NCI-H524 treated with DMSO at 0.1 percent for 48 hours (cell line): ENCODE results near the gene FAHD1.
"Not testable (repeated sequence)": the region's sequence is repeated elsewhere in the genome, so short reads cannot be mapped to it uniquely, and the experiment has no call there.

Experiments
- DNase-seq: peaks from one replicate; lab custom pipeline; 2025; lab: John Stamatoyannopoulos, UW

The FAHD1 gene

DNA sequence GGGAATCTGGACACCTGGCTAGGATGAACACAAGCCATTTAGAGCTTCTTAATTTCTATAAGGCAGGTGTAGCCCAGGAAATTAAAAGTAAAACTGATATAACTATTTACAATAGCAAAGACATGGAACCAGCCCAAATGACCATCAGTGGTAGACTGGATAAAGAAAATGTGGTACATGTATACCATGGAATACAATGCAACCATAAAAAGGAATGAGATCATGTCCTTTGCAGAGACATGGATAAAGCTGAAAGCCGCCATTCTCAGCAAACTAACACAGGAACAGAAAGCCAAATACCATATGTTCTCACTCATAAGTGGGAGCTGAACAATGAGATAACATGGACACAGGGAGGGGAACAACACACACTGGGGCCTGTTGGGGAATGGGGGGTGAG, 19.4 kb downstream of the FAHD1 start:
- no peak for DNase-seq

DNA sequence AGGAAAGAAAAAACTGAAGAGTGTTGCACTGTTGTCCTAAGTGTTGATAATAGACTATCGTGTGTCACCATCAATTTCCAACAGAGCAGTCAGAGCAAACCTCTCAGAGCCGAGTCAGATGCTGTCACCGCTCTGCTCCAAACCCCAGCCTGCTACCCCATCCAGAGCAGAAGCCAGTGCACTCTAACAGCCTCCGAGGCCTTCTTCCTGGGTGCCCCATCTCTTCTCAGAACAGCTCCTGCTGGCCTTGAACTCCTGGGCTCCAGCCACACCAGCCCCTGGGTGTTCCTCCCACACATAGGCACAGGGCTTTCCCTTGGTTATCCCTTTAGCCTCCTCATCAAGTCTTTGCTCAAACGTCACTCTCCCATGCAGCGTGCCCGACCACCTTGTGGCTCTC, 24.0 kb downstream of the FAHD1 start:
- DNase-seq = no peak

- DNase-seq = peak; percentile 93
Observed at GRCh38 chr16:1851793-1852192, 24.8 kb downstream of the FAHD1 start.

DNA sequence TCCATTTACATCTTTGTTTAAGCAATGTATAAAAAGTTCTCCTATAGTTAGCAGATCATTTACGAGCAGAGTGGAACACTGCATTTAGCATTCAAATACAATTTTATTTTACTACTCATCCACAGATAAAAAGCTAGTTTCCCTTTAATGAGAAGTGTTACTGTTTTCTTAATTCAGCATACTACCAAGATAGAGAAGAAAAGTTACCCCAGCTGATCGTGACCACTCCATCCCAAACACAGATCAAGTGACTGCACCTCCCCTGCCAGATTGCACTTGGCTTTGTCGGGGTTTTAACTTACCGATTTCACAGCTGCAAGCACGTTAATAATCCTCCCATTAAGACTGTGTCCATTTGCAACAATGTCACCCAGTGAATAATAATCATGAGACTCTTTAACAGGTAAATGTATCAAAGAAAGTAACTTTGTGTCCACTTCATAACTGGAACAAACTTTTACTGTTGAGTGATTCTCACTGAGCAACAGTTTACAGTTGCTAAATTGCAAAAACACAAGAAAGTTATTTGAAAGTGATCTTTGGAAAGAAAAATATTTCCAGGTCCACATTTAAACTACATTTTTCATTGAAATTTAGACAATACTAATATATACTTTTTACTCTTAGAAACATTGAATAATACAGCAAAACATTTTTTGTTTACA, 30.6 kb downstream of the FAHD1 start:
- DNase-seq = no peak

DNA sequence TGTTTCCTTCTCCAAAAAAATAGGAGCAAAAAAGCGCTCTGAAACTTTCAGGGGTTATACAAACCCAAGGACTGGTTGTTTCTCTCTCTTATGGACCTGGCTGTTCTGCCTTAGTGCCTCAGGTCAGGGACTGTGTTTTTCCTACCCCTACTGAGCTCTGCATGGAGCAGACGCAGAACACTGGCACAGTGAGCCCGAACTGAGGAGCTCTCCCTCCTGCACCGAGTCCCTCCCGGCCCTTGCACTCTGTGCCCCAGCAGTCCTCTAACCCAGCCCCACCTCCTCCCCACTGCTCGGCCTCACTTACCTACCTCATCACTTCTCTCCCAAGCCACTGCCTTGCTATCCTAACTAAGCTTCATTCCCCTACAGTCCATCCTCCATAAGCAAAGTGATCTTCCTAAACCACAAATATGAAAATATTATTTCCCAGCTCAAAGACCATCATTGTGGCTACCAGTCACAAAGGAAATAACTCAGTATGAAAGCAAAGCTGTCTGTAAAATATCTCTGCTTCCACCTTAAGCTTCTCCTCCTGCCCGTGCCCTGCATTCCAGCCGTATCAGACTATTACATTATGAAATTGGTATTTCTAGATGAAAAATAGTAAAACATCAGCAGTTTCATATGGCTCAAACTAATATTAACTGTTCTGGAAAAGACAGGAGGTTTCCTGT, 31.3 kb downstream of the FAHD1 start:
- DNase-seq = no peak

GRCh38 chr16:1859650-1860049, 32.6 kb downstream of the FAHD1 start:
- no peak for DNase-seq

DNA sequence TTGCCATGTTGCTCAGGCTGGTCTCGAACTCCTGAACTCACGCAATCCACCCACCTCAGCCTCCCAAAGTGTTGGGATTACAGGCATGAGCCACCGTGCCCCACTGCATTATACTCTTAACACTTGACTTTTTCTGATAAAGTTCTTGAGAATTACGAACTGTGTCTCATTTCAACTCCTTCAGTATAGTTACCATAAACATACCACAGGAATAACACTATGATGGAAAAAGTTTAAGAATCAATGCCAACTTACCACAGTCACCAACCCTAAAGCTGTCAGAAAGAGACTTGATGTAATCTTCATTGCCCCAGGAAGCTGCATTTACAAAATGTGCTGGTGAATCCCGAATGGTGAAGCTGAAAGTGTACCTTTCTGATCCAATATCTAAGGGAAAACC, 34.7 kb downstream of the FAHD1 start:
- no peak for DNase-seq

- no peak for DNase-seq
Observed at GRCh38 chr16:1862394-1862793, 35.4 kb downstream of the FAHD1 start.

DNA sequence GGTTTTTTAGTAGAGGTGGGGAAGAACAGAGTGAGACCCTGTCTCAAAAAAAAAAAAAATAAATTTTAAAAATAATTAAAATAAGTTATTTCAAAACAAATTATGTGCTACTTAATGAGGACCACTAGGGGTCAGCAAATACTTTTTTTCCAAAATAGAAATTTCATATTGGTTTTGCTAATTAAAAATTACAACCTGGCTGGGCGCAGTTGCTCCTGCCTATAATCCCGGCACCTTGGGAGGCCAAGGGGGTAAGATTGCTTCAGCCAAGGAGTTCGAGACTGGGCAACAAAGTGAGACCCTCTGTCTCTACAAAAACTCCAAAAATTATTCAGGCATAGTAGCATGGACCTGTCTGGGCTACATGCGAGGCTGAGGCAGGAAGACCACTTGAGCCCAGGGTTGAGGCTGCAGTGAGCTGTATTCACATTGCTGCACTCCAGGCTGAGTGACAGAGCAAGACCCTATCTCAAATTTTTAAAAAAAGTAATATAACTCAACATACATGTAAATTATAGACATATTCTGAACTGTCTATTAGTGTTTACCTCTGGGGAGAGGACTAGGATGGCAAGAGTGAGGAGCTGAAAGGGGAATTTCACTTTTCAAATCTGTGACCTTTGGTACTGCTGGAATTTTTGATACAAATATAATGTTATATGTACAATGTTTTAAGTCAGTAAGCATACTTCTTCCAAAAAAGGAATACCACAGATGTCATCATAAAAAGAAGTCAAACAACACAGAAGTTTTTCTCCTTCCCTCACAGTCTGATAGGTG, 36.9 kb downstream of the FAHD1 start:
- DNase-seq = no peak

GRCh38 chr16:1865902-1866690, 39.1 kb downstream of the FAHD1 start:
- no peak for DNase-seq

- no peak for DNase-seq
Observed at GRCh38 chr16:1870365-1871082, 43.5 kb downstream of the FAHD1 start.

DNA sequence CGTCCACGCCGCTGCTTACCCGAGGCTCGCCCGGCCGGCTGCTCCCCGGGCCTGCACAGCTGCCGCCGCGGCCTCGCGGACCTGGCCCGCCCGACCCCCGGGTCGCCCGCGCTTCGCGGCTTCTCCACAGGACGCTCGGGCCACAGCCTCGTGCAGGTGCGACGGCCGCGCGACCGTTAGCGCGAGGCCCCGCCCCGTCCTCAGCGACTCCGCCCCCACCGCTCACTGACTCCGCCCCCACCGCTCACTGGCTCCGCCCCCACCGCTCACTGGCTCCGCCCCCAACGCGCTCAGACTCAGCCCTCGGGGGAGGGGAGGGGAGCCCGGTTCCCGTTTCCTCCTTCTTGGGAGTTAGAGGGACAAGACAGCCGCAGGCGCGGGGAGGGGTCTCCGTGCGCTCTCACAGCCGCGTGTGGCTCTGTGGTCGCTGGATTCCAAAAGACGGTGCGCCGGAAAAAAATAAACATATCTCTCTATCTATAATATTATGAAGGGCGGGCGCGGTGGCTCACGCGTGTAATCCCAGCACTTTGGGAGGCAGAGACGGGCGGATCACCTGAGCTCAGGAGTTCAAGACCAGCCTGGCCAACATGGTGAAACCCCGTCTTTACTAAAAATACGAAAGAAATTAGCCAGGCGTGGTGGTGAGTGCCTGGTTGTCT, 45.1 kb downstream of the FAHD1 start, which contains the start of gene MEIOB:
Gene MEIOB, minus strand, starts transcription at position 191 of the 662 bp plus-strand sequence. CDS start 3,989 bp downstream, outside the sequence.
- DNase-seq = no peak

DNA sequence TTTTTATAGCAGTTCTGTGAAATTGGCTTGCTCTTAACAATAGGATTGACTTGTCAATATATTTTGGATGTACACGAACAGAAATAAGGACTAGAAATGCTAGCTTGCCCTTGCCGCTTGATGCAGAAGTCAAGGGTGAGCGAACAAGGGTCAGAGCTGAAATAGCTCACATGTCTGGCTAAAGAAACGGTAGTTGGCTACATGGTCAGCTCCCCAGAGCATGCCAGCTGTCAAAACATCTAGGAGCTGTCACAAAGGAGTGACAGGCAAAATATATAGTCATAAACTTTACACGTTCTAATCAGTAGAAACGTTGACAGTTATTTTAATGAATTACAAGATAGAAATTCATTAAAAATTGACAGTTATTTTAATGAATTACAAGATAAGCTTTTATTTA, 47.8 kb downstream of the FAHD1 start:
- DNase-seq = no peak

GRCh38 chr16:1876066-1876465, 49.1 kb downstream of the FAHD1 start:
- DNase-seq = not testable (repeated sequence)

DNA sequence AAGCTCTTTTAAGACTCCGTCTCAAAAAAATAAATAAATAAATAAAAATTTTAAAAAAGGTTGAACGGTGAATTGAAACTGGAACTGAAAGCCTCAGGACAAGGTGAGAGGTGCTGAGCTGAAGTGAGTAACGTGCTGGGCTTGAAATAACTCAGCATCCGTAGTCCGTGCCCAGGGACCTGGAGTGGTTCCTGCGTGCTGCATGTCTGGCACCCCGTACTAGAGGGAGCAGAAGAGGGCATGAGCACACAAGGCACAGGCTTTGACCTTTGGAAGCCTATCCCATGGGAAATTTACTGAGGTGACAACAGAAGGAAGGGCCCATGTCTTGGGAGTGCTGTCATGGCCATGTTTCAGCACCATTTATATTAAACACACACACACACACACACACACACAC, 49.5 kb downstream of the FAHD1 start:
- DNase-seq = no peak

- DNase-seq = no peak
Observed at GRCh38 chr16:1877089-1877488, 50.1 kb downstream of the FAHD1 start.

- DNase-seq = no peak
Observed at GRCh38 chr16:1877804-1878203, 50.8 kb downstream of the FAHD1 start.

- DNase-seq = no peak
Observed at GRCh38 chr16:1878256-1878655, 51.2 kb downstream of the FAHD1 start.
